ENCODE data around the gene DKK1. TPM values are rescaled to one million over a fixed set of nuclear protein-coding genes. Genes with fewer than 3 reads are reported as not detected.

DKK1 gene
- total and polyA plus RNA-seq, 2 of the 13 experiments (the other 11 are each of a cell fraction or from before 2014, with no cell fraction given) = 123 to 262 TPM

DNA sequence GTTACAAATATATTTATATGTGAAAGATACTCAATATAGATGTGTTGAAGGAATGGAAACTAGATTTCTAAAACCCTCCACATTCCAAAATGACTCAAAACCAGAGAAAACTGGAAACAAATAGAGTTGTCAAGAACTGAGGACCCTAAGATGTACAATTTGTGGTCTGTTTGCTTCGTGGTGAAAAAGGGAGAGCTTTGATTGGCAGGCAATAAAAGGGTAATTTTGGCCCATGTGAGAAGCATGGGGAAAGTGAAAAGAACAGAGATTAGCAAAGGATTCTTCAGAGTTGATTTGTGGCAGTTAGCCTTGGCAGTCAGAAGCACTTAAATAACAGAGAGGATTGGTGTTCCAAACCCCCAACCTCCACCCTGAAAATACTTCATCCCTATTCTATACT lies 37.1 kb upstream of the DKK1 start:
- FAIRE-seq (no peak), DNase-seq (ENCODE audit: low spot score) (no peak), ATAC-seq (no peak)
- in situ Hi-C loops (cut with HindIII; ENCODE audit: extremely low pct_ligation_motif_present, low pct_unique_long_range_greater_than_20kb) (no loop called here), intact Hi-C loops (cut with micrococcal nuclease; ENCODE audit: unreplicated experiment) (no loop called here)
- no peaks in the 10 kb centered on the region for H3K79me2 ChIP-seq (ENCODE audit: insufficient read depth, low read length)
- H3K4me1 ChIP-seq (ENCODE audit: insufficient read depth, low read length) = no peaks in the 10 kb centered on the region
- no peaks in the 10 kb centered on the region for H4K20me1 ChIP-seq (ENCODE audit: insufficient read depth, low read length)
- no peaks in the 10 kb centered on the region for H3K27me3 ChIP-seq (ENCODE audit: control insufficient read depth in 1 of 2, insufficient read depth in 2 of 2, low read length in 2 of 2)
- H3K36me3 ChIP-seq (replicated peaks in 1 of 2; ENCODE audit: control insufficient read depth in 1 of 2, insufficient read depth in 2 of 2, low read length in 2 of 2) = no peaks in the 10 kb centered on the region
- 3% methylated on average over 1 of the region's 1 CpG for WGBS (ENCODE audit: low lambda C conversion rate)
- CTCF ChIA-PET (ENCODE audit: low intra/inter-chr PET ratio, low total read pairs) = no interaction called here
- H3K4me3 ChIP-seq (replicated peaks in 1 of 3; ENCODE audit: insufficient read depth in 1 of 3, low read depth in 2 of 3, low read length in 3 of 3) = no peak overlapping the region
- no peaks in the 10 kb centered on the region for H3K9me3 ChIP-seq (ENCODE audit: low read length)
- no peak overlapping the region for H3K4me2 ChIP-seq (ENCODE audit: low read depth, low read length)
- H3K9ac ChIP-seq (ENCODE audit: insufficient read depth, low read depth, low read length) = no peak overlapping the region
- no peak overlapping the region for H3K27ac ChIP-seq (ENCODE audit: extremely low read length, insufficient read depth, low read length)
- H2AFZ ChIP-seq (ENCODE audit: low read length) = no peak overlapping the region
- BruUV-seq (replicated peaks) = no TSS peak
- POLR2A ChIA-PET = no interaction called here
- TF ChIP-seq, protein P1, sequence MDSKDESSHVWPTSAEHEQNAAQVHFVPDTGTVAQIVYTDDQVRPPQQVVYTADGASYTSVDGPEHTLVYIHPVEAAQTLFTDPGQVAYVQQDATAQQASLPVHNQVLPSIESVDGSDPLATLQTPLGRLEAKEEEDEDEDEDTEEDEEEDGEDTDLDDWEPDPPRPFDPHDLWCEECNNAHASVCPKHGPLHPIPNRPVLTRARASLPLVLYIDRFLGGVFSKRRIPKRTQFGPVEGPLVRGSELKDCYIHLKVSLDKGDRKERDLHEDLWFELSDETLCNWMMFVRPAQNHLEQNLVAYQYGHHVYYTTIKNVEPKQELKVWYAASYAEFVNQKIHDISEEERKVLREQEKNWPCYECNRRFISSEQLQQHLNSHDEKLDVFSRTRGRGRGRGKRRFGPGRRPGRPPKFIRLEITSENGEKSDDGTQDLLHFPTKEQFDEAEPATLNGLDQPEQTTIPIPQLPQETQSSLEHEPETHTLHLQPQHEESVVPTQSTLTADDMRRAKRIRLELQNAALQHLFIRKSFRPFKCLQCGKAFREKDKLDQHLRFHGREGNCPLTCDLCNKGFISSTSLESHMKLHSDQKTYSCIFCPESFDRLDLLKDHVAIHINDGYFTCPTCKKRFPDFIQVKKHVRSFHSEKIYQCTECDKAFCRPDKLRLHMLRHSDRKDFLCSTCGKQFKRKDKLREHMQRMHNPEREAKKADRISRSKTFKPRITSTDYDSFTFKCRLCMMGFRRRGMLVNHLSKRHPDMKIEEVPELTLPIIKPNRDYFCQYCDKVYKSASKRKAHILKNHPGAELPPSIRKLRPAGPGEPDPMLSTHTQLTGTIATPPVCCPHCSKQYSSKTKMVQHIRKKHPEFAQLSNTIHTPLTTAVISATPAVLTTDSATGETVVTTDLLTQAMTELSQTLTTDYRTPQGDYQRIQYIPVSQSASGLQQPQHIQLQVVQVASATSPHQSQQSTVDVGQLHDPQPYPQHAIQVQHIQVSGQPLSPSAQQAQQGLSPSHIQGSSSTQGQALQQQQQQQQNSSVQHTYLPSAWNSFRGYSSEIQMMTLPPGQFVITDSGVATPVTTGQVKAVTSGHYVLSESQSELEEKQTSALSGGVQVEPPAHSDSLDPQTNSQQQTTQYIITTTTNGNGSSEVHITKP (CRISPR knock-in tag; IDR thresholded peaks at IDR 0.05; ENCODE audit: low read depth) = no peak
- TF ChIP-seq, protein P2, sequence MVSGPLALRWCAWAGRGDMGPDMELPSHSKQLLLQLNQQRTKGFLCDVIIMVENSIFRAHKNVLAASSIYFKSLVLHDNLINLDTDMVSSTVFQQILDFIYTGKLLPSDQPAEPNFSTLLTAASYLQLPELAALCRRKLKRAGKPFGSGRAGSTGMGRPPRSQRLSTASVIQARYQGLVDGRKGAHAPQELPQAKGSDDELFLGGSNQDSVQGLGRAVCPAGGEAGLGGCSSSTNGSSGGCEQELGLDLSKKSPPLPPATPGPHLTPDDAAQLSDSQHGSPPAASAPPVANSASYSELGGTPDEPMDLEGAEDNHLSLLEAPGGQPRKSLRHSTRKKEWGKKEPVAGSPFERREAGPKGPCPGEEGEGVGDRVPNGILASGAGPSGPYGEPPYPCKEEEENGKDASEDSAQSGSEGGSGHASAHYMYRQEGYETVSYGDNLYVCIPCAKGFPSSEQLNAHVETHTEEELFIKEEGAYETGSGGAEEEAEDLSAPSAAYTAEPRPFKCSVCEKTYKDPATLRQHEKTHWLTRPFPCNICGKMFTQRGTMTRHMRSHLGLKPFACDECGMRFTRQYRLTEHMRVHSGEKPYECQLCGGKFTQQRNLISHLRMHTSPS (CRISPR knock-in tag; IDR thresholded peaks at IDR 0.05; ENCODE audit: low read depth) = no peak
- no peak for TF ChIP-seq RXRA (CRISPR knock-in tag; IDR thresholded peaks at IDR 0.05)
- TF ChIP-seq PHF20 (CRISPR knock-in tag; IDR thresholded peaks at IDR 0.05) = no peak
- TF ChIP-seq ZNF329 (CRISPR knock-in tag; IDR thresholded peaks at IDR 0.05; ENCODE audit: low read depth) = no peak
- TF ChIP-seq HNF4A (CRISPR knock-in tag; IDR thresholded peaks at IDR 0.05) = no peak

Data from HepG2 (cell line).